Measurements from ENCODE around the gene IL2RA.

GRCh38 chr10:5999440-6000165 is 62.6 kb downstream of the IL2RA start:
- TF ChIP-seq CTCF (IDR thresholded peaks at IDR 0.05) (no peak), POLR2A (IDR thresholded peaks at IDR 0.05) (no peak)

Data from breast epithelium (tissue), 3 donors.